ENCODE results near the gene PBX3. TPM values are rescaled to one million over a fixed set of nuclear protein-coding genes. Genes with fewer than 3 reads are reported as not detected.

Gene PBX3
- total and polyA plus RNA-seq, 10 of the 15 experiments (the other 5 are each of a cell fraction or from before 2014, with no cell fraction given): 6.7 to 146 (median 22.2) TPM

GRCh38 chr9:125841444-125841843, 94.3 kb downstream of the PBX3 start:
- H3K9me3 ChIP-seq (replicated peaks; ENCODE audit: control insufficient read depth, insufficient read depth, low read length): no peaks in the 10 kb centered on the region
- no peaks in the 10 kb centered on the region for H4K20me1 ChIP-seq (ENCODE audit: control insufficient read depth, insufficient read depth)
- no peak overlapping the region for H2AFZ ChIP-seq (ENCODE audit: control insufficient read depth, low read depth, low read length)
- DNase-seq (ENCODE audit: low read depth, low spot score) (no peak), ATAC-seq (peak; percentile 40), FAIRE-seq (no peak)
- no TSS peak for BruUV-seq (replicated peaks)
- no peak overlapping the region for H3K9ac ChIP-seq (ENCODE audit: control insufficient read depth, insufficient read depth, low read length)
- in situ Hi-C loops (cut with MboI) (no loop called here), intact Hi-C loops (cut with micrococcal nuclease; ENCODE audit: unreplicated experiment) (no loop called here)
- H3K79me2 ChIP-seq (ENCODE audit: control insufficient read depth, insufficient read depth, low read length): peaks cover 33% of the 10 kb centered on the region
- H3K27ac ChIP-seq (ENCODE audit: control insufficient read depth, insufficient read depth): no peak overlapping the region
- ChIA-PET CTCF (interaction anchor here (0.9 to 1.4 kb wide), 2 partner anchors 10 to 283 kb away, joined by 3 to 4 read pairs; no protein-coding TSS in a partner anchor), POLR2A (interaction anchor here (0.5 to 1.1 kb wide), 3 partner anchors 38 to 659 kb away, joined by 3 read pairs; no protein-coding TSS in a partner anchor), SMC1A (ENCODE audit: uncharacterized antibody, unreplicated experiment) (interaction anchor here (0.8 to 2.9 kb wide), 10 partner anchors 10 to 118 kb away, joined by 3 to 11 read pairs (median 4); no protein-coding TSS in a partner anchor), RAD21 (ENCODE audit: unreplicated experiment) (interaction anchor here (0.7 kb wide), 1 partner anchor 22 kb away, joined by 3 read pairs; no protein-coding TSS in a partner anchor)
- 100% methylated on average over 1 of the region's 1 CpG for WGBS (ENCODE audit: insufficient coverage, insufficient replicate concordance, low lambda C conversion rate, missing lambda C conversion rate)
- no peaks in the 10 kb centered on the region for H3K27me3 ChIP-seq (replicated peaks in 1 of 2; ENCODE audit: control insufficient read depth in 2 of 2, insufficient read depth in 2 of 2, low read length in 1 of 2)
- TF ChIP-seq ESRRA (IDR thresholded peaks at IDR 0.05; ENCODE audit: low read length) (no peak), YY1 (IDR thresholded peaks at IDR 0.05; ENCODE audit: low read depth, low read length) (no peak), WRNIP1 (IDR thresholded peaks at IDR 0.05; ENCODE audit: borderline replicate concordance, low read depth, low read length) (no peak), SRF (IDR thresholded peaks at IDR 0.05; ENCODE audit: low read depth in 2 of 2, low read length in 2 of 2) (no peak), FOXK2 (IDR thresholded peaks at IDR 0.05) (no peak), CHD2 (IDR thresholded peaks at IDR 0.05; ENCODE audit: borderline replicate concordance, low read depth, low read length) (no peak), RELB (IDR thresholded peaks at IDR 0.05; ENCODE audit: low read depth) (no peak), SREBF1 (IDR thresholded peaks at IDR 0.05; ENCODE audit: low read length) (no peak), JUNB (IDR thresholded peaks at IDR 0.05) (no peak), GABPA (IDR thresholded peaks at IDR 0.05; ENCODE audit: low read depth) (no peak), CBX3 (IDR thresholded peaks at IDR 0.05; ENCODE audit: borderline replicate concordance, low read depth) (no peak), FOXM1 (IDR thresholded peaks at IDR 0.05; ENCODE audit: low read depth, low read length) (no peak), BCL11A (IDR thresholded peaks at IDR 0.05; ENCODE audit: low read depth, low read length) (no peak)
- peaks cover 2 to 6% of the 10 kb centered on the region in 2 experiments; a peak in 3 of 4 replicates for H3K36me3 ChIP-seq (ENCODE audit: control insufficient read depth in 2 of 2, insufficient read depth in 2 of 2, low read length in 1 of 2)
- H3K4me1 ChIP-seq (ENCODE audit: control insufficient read depth, insufficient read depth, low read length): no peaks in the 10 kb centered on the region
- no peak overlapping the region for H3K4me3 ChIP-seq
- H3K4me2 ChIP-seq (ENCODE audit: control insufficient read depth, insufficient read depth): no peak overlapping the region
